COLO668 (cell line): ENCODE results near the gene TMCC1.
A peak's percentile ranks its signal among the peaks of the same experiment; 100 is the strongest.
"Not testable (repeated sequence)": the region's sequence is repeated elsewhere in the genome, so short reads cannot be mapped to it uniquely, and the experiment has no call there.

Experiments used
- DNase-seq: peaks from one replicate; lab custom pipeline; 2025; ENCODE audit not compliant: unreplicated experiment; lab: John Stamatoyannopoulos, UW

The TMCC1 gene

GRCh38 chr3:129734449-129734848 is 159.1 kb downstream of the TMCC1 start:
- no peak for DNase-seq

- DNase-seq = no peak
Measured at GRCh38 chr3:129732200-129732876, 161.2 kb downstream of the TMCC1 start.

GRCh38 chr3:129727707-129728106 is 165.8 kb downstream of the TMCC1 start:
- DNase-seq = no peak

GRCh38 chr3:129723558-129724324 is 169.8 kb downstream of the TMCC1 start:
- DNase-seq = no peak

- DNase-seq = no peak
Measured at GRCh38 chr3:129722527-129722926, 171.0 kb downstream of the TMCC1 start.

- no peak for DNase-seq
Measured at GRCh38 chr3:129718201-129718600, 175.3 kb downstream of the TMCC1 start.

GRCh38 chr3:129715854-129716253 is 177.7 kb downstream of the TMCC1 start:
- no peak for DNase-seq

GRCh38 chr3:129708328-129708861 is 185.1 kb downstream of the TMCC1 start:
- no peak for DNase-seq

GRCh38 chr3:129705274-129705673 is 188.2 kb downstream of the TMCC1 start:
- DNase-seq = no peak

GRCh38 chr3:129703913-129704312 is 189.6 kb downstream of the TMCC1 start:
- DNase-seq = no peak

- no peak for DNase-seq
Measured at GRCh38 chr3:129702934-129703712, 190.4 kb downstream of the TMCC1 start.

GRCh38 chr3:129701161-129701560 is 192.3 kb downstream of the TMCC1 start:
- DNase-seq = no peak

- DNase-seq = no peak
Measured at GRCh38 chr3:129699612-129700011, 193.9 kb downstream of the TMCC1 start.

GRCh38 chr3:129699199-129699598 is 194.3 kb downstream of the TMCC1 start:
- DNase-seq = no peak

- no peak for DNase-seq
Measured at GRCh38 chr3:129697229-129697969, 196.1 kb downstream of the TMCC1 start.

- DNase-seq = not testable (repeated sequence)
Measured at GRCh38 chr3:129696430-129696829, 197.1 kb downstream of the TMCC1 start.

GRCh38 chr3:129695230-129695629 is 198.3 kb downstream of the TMCC1 start:
- DNase-seq = no peak

GRCh38 chr3:129694228-129694627 is 199.3 kb downstream of the TMCC1 start:
- no peak for DNase-seq

GRCh38 chr3:129692743-129693142 is 200.8 kb downstream of the TMCC1 start:
- no peak for DNase-seq

GRCh38 chr3:129690963-129691362 is 202.5 kb downstream of the TMCC1 start:
- DNase-seq = no peak

- DNase-seq = peak; percentile 2
Measured at GRCh38 chr3:129690406-129690805, 203.1 kb downstream of the TMCC1 start.
